NCI-H345 treated with DMSO at 0.1 percent for 48 hours (cell line): ENCODE data around the gene EPM2A.

Experiments
- DNase-seq: peaks from one replicate; lab custom pipeline; 2025; ENCODE audit not compliant: unreplicated experiment; lab: John Stamatoyannopoulos, UW

Gene EPM2A

DNA sequence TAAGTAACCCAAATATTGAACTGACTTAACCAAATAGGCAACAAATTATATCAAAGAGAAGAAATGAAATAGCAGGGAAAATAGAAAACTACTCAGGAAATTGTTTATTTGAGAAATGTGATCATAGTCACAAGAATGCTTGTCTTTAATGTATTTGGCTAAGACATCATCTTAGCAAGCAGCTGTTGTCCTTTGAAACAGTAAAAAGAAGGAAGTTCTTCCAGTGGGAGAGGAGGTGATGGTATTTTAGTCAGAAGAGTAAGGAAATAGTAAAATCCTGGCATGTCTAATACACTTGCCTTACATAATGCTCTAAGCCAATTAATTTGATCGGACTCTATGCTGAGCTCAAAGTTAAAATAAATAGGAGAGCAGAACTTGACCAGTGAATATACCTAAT is 126.5 kb downstream of the EPM2A start:
- DNase-seq: no peak

DNA sequence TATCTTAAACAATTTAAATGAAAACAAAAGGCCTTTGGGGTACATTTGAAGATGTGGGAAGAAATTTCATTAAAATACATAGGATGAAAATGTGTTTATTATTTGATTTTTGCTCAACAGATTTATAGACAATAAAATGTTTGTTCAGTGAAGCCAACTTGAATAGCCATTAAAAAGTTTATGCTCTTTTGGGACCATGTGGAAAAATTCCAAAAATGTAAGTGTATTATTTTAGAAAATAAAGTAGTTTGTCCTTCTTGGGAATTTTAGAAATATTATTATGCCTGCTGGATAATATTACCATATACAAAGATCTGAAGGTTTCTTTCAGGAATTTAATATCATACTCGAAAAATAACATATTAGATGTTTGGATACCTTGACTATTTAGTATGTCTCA is 131.3 kb downstream of the EPM2A start:
- DNase-seq: no peak

DNA sequence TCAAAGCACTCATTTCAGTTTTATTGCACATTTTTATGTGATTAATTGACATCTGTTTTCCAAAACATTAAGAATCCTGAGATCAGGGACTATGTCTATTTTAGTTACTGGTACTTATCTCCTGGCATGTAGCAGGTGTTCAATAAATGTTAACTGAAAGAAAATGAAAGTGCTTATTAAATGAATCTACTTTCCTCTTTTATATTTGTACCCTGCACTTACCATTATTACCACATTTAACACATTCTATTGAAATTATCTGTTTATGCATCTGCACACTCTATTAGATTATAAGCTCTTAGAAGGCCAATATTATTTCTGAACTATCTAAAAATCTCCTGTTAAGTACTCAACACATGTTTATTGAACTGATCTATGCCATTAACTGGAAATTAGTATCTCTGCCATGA is 131.9 kb downstream of the EPM2A start:
- no peak for DNase-seq

DNA sequence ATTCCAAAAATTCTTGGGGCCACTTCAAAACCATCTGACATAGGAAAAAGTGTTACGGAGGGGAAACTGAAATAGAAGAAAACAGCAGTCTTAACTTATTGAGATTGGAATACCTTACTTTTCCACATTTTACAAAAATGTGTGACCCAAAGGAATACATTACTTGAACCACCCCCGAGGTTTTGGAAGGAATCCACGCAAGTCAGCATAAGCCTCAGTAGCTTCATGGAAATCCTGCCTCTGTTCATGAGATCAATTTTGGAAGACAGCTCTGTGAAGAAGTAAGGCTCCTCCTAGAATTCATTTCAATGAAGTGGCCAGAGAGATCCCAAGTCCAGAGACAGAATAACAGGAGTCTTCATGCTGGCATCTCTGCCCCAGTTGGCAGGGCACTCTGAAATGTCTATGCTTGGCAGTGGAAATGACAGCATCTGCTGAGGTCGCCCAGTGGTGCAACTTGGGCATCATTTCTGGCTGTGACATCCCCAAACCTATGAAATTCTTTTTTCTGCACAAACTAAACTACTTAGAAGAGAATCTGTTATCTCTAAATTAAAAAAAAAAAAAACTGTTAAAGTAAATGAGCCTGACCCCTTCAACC is 132.5 kb downstream of the EPM2A start:
- DNase-seq: no peak

DNA sequence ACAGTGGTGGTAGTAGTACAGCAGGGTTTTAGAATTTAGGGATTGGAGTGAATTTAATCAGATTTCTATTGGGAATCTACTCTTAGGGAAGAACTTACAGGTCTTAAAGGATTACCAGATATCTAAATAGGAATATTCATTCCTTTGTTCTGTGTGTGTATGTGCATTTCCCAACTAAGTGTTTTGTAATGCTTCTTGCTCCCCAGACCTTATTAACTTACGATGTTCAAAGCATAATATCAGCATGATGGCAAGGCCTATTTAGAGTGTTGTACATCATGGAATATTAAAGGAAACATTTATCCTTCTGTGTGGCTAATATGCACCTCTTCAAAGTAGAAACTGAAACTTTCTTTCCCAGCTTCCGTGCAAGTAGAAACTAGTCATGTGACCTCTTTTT is 133.9 kb downstream of the EPM2A start:
- no peak for DNase-seq

DNA sequence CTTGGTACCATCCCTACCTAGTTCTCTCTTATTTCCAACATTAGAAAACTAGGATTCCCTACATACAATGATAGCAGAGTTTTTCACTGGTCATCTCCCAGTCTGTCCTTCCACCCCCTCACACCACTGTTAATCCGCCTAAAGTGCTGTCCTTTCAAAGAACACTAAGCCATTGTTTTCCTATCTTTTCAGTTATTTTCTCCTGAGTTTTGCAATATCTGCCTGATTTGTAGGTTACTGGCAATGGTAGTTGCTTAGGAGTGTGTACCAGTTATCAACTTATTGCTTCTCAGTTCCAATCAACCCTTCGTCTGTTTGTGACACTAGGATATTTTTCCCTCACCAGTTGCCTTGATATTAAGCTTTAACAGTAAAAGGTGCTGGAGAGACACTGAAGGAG is 135.0 kb downstream of the EPM2A start:
- no peak for DNase-seq

DNA sequence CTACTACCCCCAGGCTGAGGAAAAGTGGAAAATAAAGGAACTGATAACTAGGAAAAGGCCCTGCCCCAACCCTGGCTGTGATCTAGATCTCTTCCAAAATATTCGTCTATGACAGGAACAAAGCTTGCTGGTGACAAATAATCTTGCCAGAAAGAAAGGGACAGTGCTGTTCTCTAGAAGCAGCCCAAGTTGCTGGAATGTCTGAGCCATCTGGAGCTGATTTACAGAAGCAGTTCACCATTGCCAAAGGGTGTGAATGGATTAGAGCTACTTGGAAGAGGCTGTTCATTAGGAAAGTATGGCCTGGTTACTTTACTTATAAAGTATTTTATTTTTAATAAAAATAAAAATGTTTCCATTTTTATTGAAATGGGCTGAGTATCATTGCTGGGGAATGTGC is 146.3 kb downstream of the EPM2A start:
- DNase-seq: no peak

DNA sequence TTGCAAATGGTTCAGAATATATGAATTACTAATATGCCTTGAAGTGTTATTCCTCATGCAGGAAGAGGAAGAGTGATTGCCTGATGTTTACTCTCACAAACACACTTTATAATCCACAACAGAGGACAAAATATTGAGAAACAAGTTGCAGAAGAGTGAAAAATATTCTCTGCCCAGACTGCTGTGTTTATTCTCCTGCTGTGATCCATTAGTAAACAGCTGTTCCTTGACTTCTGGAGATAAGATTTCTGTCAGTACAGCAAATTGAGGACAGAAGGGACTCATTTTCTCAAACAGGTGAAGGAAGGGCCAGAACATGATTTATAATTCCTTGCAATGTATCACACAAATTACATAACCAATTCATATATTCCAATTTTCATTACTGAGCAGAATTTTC is 148.0 kb downstream of the EPM2A start:
- DNase-seq: no peak

DNA sequence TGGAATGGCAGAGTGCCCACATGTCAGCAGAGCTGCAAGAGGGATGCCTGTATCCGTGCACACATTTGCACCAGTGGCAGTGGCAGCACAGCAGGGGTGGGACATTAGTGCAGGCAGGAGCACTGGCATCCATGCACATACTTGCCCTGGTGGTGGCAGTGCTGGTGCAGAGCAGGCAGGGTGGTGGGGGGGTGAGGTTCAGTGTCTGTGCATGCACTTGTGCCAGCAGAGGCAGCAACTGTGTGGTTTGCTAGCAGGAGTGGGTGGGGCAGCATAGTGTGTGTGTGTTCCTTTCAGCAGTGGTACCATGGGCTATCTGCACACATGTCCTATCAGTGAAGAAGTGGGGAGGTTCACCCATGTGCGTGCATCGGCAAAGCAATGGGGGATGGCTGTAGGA is 151.6 kb downstream of the EPM2A start:
- DNase-seq: no peak
